ENCODE data around the gene RASAL1.

RASAL1 gene

DNA sequence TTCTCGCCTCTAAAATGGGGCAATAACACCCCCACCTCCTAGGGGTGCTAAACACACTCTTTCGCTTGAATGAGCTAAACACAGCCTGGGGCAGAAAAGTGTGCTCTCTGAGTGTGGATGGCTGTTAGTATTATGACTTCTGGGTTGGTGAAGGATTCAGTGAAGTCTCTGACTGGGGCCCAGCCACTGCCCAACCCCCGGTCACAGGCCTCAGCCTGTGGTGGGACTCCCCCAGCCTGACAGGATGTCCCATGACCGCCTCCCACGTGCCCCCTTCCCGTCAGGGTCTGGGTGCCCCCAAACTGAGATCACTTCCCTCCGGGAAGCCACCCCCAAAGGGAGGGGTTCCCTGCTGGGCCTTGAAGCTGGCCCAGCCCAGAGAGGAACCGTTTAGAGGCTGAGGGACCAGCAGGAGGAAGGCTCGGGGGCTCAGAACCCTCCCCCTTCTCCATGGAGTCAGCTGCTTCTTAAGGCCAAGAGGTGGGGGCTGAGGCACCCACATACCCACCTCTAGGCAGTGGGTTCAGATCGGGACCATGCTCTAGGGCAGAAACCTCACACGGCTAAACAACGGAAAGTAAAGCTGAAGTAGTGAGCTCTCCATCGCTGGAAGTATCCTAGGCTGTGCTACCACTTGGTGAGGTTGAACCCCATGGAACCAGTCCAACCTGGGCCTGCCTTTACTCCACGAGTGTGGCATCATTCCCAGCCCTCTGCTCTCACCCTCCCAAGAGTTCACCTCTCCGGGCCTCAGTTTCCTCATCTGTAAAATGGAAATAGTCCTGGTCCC, 65.2 kb downstream of the RASAL1 start:
- no peak for DNase-seq

DNA sequence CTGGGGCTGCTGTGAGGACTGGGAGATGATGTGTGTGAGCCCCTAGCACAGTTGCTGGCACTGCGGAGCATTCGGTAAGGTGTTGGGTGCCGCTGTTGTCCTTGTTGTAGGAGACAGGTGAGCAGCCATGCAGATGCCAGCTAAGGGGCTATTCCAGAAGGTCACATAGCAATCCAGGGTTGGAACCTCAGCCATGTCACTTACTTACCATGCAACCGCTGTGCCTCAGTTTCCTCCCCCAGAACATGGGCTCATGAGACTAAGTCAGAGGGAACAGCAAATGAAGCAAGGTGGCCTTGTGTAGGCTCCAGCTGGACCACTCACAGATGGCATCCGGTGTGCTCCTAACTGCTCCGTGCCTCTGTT, 65.8 kb downstream of the RASAL1 start:
- no peak for DNase-seq

DNA sequence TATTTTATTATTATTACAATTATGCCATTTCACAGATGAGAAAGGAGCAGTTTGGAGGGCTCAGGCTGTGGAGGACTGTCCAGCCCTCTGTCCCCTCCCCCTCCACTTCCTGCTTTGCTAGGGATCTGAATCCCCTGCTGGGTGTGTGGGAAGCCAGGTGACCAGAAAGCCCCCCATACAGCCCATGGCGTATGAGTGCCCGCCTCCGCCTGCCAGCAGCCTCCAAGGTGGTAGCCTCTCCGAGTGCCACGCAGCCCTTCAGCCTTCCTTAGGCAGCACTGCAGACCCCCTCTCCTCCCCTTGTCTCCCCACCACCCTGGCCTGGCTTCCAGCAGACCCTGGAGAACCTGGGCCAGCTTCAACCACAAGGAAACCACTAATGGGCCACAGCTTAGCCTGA, 66.4 kb downstream of the RASAL1 start:
- DNase-seq = no peak

DNA sequence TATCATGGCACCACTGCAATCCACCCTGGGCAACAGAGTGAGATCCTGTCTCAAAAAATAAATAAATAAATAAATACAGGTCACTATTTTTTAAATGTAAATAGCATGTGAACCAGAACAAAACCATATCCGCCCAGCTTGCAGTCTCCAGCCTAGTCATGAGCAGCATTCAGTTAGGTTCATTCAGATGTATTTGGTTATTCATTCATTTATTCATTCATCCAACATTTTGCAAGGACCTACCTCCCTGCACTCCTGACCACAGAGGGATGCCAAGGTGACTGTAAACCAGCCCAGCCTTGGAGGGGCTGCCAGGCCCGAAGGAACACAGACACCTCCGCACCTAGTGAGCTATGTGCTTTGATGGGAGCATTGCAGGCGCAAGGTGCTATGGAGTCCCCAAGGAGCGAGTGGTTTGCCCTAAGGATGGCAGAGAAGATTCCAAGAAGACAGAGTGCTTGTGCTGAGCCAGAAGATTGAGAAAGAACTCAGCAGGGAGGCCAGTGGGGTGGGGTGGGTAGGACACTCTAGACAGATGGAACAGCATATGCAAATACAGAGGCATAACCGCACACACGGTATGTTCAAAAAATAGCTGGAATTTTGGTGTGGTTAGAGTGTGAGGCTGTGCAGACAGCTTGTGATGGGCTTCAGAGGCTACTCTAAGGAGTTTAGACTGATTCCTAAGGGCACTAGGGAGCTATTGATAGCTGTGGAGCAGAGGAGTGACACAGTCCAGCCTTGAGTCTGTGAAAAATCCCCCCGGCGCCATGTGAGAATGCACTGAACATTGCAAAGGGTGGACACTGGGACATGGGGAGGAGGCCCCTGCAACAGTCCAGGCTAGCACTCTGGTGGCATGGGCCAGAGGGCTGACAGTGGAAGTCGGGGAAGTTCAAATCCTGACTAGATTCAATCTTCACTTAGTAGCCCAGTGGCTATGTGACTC, 67.3 kb downstream of the RASAL1 start:
- DNase-seq = no peak

DNA sequence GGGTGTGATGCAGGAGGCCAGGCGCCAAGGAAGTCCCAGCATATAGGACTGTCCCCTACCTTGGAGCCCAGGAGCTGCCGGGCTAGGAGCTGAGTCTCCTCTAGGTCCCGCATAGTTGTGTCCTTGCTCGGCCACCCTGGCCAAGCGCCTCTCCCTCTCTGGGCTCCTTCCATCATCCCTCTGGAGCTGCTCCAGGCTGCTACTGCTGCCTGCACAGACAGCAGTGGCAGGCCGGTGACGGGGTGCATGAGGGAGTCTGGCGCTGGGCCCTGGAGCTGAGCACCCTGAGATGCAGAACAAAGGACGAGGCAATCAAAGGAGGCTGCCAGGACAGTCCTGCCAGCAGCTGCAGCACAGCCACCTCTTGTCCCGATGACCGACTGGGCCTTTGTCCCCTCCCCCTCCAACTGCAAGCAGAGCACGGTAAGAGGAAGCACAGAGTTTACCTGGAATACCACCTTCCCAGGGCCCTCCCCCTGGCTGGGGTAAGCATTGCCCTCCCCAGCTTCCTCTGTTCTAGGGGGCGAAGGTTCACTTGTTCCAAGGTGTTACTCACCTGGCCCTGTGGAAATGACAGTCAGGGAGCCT, 68.7 kb downstream of the RASAL1 start:
- DNase-seq = no peak

DNA sequence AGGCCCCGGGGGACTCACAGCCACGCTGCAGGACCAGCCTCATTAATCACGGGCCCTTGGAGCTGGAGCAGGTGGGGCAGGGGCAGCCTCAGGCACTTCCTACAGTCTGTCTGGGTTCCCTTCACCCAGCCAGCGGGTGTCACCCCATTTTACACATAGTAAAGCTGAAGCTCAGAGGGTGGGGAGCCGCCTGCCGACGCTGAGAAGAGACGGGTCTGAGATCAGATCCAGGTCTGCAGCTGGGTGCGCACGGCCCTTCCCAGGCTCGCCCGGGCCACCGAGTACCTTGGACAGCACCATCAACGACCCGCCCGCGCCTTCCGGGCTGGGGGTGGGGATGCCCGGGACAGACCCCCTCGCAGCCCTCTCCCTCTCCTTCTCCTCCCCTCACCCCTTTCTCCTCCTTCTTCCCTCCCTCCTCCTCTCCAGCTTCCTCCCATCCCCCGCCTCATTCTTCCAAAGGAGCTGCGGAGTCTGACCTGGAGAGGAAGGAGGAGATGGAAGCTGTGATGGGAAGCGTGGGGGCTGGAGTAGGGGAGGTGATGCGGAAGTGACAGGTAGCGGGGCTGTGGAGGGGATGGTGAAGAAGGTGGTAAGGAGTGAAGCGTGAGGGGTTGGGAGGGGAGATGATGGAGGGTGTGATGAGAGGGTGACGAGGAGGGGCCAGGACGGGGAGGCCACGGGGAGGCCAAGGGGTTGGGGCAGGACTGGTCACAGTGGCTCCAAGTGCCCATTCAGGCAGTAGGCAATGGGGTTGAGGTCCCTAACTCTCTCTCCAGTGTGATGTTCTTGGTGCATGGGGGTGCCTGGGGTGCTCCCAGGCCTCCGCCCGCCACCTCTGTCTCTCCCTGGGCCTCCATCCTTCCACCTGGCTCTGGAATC, 70.2 kb downstream of the RASAL1 start:
- no peak for DNase-seq

DNA sequence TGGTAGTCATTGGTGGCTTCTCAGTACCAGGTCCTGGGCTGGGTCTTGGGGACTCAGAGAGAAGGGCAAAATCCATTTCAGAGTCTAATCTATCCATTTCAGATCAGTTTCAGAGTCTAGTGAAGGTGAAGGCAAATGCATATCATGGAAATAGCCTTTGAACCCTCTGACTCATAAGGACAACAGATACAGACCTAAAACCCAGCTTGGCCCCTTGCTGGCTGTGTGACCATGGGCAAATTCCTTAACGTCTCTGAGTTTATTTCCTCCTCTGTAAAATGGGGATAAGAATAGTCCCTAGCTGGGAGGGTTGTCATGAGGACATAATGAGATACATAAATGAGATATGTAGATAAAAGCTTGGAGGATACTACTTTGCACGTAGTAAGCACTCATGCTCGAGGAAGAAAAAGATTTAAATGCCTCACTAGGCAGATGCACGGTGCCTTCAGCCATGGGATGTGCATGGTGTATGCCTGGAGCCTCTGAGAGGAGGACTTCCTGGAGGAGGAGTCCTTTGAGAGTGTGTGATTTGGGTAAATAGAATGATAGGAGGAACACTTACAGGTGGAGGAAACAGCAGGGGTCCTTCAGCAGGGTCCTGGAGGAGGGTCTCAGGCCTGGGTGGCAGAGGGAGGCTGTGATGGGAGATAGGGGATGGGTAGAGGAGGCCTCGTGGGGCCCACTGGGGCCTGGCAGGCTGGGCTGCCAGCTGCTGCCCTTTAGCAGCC, 71.0 kb downstream of the RASAL1 start:
- no peak for DNase-seq

DNA sequence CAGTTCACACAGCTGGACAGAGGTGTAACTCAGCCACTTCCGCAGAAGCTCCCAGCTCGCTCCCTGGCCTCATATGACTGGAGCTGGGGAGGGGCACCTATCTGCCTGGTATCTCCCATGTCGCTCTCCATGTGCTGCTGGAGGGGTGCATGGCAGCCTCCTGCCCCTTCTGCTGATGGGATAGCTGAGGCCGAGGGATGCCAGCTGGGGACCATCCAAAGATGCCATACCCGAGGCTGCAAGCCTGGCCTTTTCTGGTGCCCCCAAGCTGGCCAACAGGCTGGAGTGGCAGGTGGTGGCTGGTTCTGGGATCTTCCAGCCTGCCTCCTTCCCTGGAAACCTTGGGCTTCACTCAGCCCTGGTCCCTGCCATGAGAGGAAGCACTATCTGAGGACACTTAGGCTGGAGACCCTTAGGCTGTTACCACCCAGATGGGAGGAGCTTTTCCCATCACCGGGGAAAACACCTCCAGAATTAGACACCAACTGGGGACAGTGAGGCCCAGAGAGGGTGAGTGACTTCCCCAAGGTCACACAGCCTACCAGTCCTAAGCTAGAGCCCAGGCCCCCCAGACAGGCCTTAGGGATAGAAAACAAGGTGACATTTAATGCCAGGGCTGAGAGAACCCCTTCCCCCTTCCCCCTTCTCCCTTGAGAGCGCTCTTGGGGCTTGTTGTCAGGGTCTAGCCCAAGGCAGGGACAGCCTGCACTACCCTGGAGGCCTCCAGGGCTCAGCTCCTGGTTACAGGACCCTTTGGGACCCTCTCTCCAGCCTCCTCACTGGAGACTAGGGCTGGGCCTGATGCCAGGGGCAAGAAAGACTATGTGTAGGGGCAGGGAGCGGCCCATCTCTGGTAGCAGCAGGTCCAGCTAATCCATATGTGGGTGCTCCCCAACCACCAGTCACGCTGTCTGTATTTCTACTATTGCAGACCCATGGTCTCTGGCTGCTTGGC, 71.9 kb downstream of the RASAL1 start:
- DNase-seq = no peak

DNA sequence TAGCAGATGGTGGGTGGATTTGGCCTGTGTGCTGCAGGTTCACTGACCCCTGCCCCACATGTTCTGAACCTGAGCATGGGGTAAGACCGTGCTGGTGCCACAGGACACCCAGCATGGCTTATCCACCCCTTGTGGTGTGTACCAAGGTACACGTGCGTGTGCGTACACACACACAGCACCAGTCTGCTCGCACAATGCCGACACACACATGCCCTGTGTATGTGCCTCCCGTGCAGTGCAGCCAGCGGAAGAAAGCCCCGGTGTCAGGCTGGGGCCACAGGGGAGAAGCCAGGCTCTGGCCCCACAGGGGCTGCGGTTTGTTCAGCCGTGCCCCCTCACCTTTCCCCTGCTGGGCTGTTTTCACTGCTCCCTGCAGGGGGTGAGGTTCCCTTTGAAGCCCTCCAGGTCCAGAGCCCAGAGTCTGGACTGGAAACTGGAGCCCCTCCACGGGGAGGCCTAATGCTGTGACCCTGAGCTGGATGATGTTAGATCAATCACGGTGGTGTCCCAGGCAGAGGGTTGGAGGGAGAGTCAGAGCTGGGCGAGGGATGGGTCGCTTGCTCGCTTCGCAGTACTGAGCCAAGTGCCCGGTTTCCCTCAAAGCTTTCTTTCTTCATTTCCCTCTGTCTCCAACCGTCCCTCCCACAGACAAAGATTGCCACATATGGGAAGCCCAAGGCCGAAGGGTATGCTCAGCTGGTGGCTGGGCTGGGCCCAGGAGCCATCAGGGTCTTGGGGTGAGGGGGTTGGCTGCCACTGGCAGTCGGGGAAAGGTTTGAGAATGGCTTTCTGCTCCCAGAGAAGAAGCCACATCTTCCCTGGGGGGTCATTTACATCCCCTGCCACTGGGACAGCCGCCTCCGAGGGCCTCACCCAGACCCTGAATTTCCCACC, 72.8 kb downstream of the RASAL1 start:
- DNase-seq = no peak

DNA sequence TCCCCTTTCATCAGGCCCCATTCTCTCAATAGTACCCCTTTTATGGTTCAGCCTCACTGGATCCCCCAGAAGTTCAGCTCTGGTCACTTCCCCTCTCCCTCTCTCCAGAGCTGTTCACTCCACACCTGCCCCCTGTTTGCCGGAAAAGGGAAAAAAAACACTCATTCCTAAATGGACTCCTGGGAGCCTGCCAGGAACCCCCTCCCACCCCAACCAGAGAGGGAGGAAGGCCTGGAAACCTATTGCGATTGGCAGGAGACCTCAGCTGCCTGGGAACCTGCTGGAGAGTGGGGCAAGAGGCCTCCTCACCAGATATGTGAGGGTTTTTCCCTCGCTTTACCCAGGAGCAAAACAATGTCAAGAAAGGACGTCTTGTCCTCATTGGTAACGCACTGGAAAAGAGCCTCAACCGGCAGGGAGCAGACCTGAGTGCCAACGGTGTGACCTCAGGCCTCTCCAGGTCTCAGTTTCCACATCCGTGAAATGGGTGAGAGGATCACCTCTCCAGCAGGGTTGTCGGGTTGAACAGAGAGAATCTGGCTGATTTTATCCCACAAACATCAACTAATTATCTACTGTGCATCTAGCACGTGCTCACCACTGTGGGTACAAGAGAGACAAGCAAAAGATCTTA, 74.4 kb downstream of the RASAL1 start:
- no peak for DNase-seq

DNA sequence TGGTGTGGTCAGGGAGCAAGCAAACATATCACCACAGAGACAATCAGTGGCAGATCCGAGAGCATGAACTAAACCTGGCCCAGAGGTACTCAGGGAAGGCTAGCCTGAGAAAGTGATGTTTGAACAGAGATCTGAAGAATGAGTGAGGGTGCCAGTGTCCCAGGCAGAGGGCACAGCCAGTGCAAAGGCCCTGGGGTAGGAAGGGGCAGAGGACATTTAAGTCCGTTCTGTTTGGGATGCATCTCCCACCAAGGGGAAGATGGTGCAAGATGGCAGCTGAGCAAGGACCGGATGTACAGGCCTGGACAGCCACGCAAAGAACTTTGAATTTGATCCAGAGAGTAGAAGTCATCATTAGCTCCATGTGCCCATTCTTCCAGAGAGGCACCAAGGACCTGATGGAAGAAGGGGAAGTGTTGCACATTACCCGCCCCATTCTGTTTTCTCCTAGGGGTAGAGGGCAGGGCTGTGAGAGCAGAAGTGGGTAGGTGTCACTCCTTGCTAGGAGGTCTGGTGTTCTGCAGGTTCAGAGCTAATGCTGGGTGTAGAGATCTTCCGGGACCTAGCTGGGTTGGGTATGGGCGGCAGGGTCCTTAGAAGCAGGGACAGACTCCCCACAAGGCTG, 75.1 kb downstream of the RASAL1 start:
- no peak for DNase-seq

DNA sequence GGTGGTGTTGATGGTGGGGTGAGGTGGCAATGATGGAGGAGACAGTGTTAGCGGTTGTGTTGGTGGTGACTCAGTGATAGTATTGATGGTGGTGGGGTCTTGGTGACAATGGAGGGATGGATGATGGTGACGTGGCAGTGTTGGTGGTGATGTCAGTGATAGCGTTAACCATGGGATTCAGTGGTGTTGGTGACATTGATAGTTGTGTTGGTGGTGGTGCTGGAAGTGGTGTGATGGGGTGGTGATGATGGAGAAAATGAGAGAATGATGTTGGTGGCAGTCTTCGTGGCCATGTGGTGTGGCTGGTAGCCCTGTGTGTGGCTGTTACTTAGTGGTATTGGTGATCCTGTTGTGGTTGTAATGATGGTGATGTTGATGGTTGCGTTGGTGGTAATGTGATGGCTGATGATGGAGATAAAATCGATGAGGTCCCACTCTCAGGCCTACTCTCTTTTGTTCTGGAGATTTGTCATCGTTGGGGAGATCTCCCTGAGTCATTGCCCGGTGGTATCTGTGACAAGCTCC, 76.4 kb downstream of the RASAL1 start:
- no peak for DNase-seq

DNA sequence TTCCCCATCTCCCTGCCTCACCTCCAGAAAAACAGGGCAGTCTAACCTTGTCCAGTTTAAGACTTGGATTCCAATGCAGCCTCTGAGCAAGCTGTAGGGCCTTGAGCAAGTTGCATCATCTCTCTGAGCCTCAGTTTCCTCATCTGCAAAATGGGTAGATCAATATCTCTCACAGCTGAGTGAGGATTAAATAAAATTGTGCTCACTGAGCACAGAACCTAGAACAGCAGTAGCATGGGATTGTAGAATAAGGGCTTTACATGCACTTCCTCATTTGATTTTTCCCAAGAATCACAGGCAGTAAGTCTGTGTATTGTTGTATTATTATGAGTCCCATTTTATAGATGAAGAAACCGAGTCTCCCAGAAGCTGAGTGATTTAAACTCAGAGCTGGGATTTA, 77.0 kb downstream of the RASAL1 start:
- DNase-seq = no peak

DNA sequence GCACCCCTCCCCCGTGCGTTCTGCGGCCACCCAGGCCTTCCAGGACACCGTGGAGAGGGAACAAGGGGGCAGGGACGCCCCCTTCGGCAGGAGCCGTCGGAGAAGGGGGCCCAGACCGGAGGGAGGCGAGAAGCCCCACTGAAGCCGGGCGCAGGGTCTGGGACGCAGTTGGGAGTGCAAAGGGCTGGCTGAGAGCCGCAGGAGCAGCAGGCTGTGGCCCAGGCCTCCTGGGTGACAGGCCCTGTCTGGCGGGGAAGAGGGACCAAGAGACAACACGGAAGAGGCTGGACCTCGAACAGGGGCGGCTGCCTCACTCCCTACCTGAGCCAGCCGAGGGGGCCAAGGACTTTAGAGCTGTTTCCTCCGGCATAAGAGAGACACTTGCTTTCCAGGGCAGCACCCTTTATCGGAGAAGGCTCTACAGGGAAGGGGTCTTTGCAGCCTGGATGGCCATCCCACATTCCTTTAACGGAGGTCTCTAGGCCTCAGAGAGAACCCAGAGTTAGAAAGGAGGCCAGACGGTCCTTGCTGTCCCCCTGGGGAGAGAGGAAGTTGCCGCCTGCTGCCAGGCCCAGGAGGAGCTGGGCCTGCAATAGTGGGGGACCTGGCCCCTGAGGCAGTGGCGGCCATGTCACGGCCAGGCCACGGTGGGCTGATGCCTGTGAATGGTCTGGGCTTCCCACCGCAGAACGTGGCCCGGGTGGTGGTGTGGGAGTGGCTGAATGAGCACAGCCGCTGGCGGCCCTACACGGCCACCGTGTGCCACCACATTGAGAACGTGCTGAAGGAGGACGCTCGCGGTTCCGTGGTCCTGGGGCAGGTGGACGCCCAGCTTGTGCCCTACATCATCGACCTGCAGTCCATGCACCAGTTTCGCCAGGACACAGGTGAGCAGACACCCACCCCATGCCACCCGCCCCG, 77.7 kb downstream of the RASAL1 start:
- DNase-seq = no peak

DNA sequence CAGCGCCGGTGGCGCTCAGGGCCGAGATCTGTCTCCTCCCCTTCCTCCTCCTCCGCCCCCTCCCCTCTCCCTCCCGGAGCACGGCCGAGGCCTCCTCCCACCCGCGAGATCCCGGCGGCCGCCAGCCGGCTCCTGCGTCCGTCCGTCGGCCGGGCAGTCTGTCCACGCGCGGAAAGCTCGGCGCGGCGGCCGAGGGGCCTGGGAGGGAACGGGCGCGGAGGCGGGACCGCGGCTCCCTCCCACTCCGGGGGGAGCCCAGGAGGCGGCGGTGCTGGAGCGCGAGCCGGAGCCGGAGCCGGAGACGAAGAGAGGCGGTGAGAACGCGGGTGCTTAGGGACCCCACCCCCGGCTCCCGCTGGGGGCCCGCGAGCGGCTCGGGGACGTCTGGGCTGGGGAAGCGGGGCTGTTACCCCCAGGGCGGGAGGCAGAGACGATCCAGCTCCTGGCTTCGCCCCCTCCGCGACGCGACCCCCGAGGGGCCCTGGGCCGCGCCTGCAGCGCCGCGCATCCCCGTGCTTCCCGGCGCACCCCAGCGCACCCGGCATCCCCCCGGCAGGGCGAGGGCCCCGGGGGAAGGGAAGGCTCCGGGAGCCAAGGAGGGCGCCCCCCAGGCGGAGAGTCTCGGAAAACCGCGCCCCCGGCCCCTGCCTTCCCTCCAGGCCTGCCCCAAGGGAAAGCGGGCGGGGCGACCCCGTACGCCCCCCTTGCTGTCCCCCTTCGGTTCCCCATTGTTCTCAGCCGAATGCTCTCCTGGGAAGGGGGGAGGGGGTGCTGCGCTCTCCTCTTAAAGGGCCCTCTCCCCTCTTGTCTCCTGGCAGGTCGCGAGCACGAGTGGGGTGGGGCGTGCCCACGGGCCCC, 78.7 kb downstream of the RASAL1 start, which contains the start of gene DTX1:
Gene DTX1 (plus strand): TSS at position 100 of the 858 bp plus-strand sequence. CDS start 1,463 bp downstream, outside the sequence.
- DNase-seq = no peak

DNA sequence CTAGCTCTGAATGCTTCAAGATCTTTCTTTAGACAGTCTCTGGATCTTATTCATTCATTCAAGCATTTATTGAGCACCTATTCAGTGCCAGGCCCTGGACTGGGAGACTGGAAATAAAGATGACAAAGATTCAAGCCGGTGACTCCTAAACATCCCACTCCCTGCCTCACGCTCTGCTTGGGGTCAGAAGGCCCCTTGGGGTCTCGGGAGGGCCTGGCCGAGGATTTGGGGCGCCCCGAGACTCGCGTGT, 79.3 kb downstream of the RASAL1 start:
- DNase-seq = no peak

Data from NCI-H446 treated with DMSO at 0.1 percent for 48 hours (cell line).